K562 (cell line): ENCODE results near the gene ARNT2. TPM values are rescaled to one million over a fixed set of nuclear protein-coding genes. Genes with fewer than 3 reads are reported as not detected.

Experiments used
- ATAC-seq: fragments of 200-7000 bp; cut with Tn5 transposase; 3 replicates; pipeline ENCODE4 v1.9.1; 2020; ENCODE audit warnings: moderate library complexity
- BruUV-seq: library from RNA; stranded (reverse); fragments of 400-500 nt; replicated peaks from 2 replicates; lab custom pipeline; 2021; lab: Mats Ljungman, UMichigan
- CTCF ChIA-PET: fragments of 300-600 bp; formaldehyde crosslinking; extraction: SDS; loops from one replicate; lab custom pipeline; 2021; ENCODE audit warnings: low intra/inter-chr PET ratio; lab: Yijun Ruan, JAX
- POLR2A ChIA-PET: fragments of 300-600, 350-650 bp; sonication (Branson Sonifier 250); formaldehyde crosslinking; extraction: SDS; loops from one replicate; lab custom pipeline; 2021; ENCODE audit warnings: antibody characterized with exemption, inconsistent platforms; lab: Yijun Ruan, JAX
- DNase-seq, 4 experiments: peaks; one replicate each; pipeline versions ENCODE4 v3.0.0 to v3.0.0-alpha.2; 2011 to 2018; ENCODE audit warnings: low spot score in 3 of 4, mixed read lengths in 3 of 4; ENCODE audit errors: extremely low read depth in 1 of 4
- FAIRE-seq: peaks from 2 replicates; lab custom pipeline; 2011; peaks lifted over from hg19 to GRCh38; lab: Jason Lieb, UNC
- H2AFZ ChIP-seq: 2 replicates; pipeline ENCODE4 v1.6.0; 2011; ENCODE audit warnings: low read depth, low read length, control low read depth, inconsistent platforms
- H3K27ac ChIP-seq: fragments of 200-600 bp; 3 replicates; pipeline ENCODE4 v1.8.0; 2011; ENCODE audit warnings: low read depth, mild to moderate bottlenecking, control low read depth, inconsistent platforms, low read length, moderate library complexity, mixed read lengths; ENCODE audit errors: extremely low read depth
- H3K27me3 ChIP-seq, 2 experiments: fragments of 300-600 bp in 1 of 2; 2 replicates in 1 of 2; 3 replicates in 1 of 2; pipeline versions ENCODE4 v1.6.0 to v1.8.0; 2011; ENCODE audit warnings: inconsistent platforms in 2 of 2, low read length in 2 of 2, mild to moderate bottlenecking in 1 of 2, mixed read lengths in 1 of 2, moderate library complexity in 1 of 2; ENCODE audit not compliant: control insufficient read depth in 2 of 2, insufficient read depth in 2 of 2
- H3K36me3 ChIP-seq: fragments of 300-600 bp; 3 replicates; pipeline ENCODE4 v1.8.0; 2011; ENCODE audit warnings: mild to moderate bottlenecking, low read length, inconsistent platforms; ENCODE audit not compliant: control insufficient read depth, insufficient read depth
- H3K4me1 ChIP-seq, 2 experiments: fragments of 200-600 bp in 1 of 2; replicated peaks in 1 of 2; 2 replicates in 1 of 2; 3 replicates in 1 of 2; pipeline versions ENCODE4 v1.5.1 to v1.8.0; 2011; ENCODE audit warnings: inconsistent platforms in 2 of 2, low read length in 2 of 2, mild to moderate bottlenecking in 1 of 2, mixed read lengths in 1 of 2, moderate library complexity in 1 of 2; ENCODE audit not compliant: control insufficient read depth in 2 of 2, insufficient read depth in 2 of 2
- H3K4me2 ChIP-seq: 2 replicates; pipeline ENCODE4 v1.6.1; 2011; ENCODE audit warnings: low read length, control low read depth, inconsistent platforms, mixed read lengths; ENCODE audit not compliant: insufficient read depth
- H3K4me3 ChIP-seq: fragments of 200-600 bp; sonication (generic), shearing (Covaris generic); 2 replicates; pipeline ENCODE4 v1.5.1; 2016; ENCODE audit warnings: control low read depth, inconsistent platforms
- H3K79me2 ChIP-seq: fragments of 200-600 bp; 3 replicates; pipeline ENCODE4 v1.8.0; 2011; ENCODE audit warnings: low read length, inconsistent platforms; ENCODE audit not compliant: control insufficient read depth, insufficient read depth
- H3K9ac ChIP-seq, 2 experiments: 2 replicates each; pipeline versions ENCODE4 v1.6.0 to v1.6.1; 2011; ENCODE audit warnings: low read depth in 2 of 2, low read length in 2 of 2, control low read depth in 1 of 2, inconsistent platforms in 1 of 2, mild to moderate bottlenecking in 1 of 2, mixed read lengths in 1 of 2; ENCODE audit not compliant: insufficient read depth in 1 of 2
- H3K9me1 ChIP-seq: one replicate; pipeline ENCODE4 v1.6.0; 2011; ENCODE audit warnings: inconsistent platforms, mild to moderate bottlenecking, low read length, moderate library complexity; ENCODE audit not compliant: control insufficient read depth, insufficient read depth
- H3K9me3 ChIP-seq: replicated peaks from 2 replicates; pipeline ENCODE4 v1.5.1; 2011; ENCODE audit warnings: low read depth, low read length, inconsistent platforms; ENCODE audit not compliant: control insufficient read depth, insufficient read depth
- H4K20me1 ChIP-seq: replicated peaks from 2 replicates; pipeline ENCODE4 v1.6.1; 2011; ENCODE audit warnings: low read length, inconsistent platforms, mixed read lengths; ENCODE audit not compliant: control insufficient read depth, insufficient read depth
- BRCA1 ChIP-seq, 2 experiments: fragments of 450-650 bp in 1 of 2; sonication (generic) in 1 of 2; formaldehyde crosslinking in 1 of 2; IDR thresholded peaks; 2 replicates each; pipeline versions ENCODE4 v1.5.0 to v1.6.1; 2017 to 2020; ENCODE audit warnings: mild to moderate bottlenecking in 1 of 2, missing genetic modification reagents in 1 of 2
- CBFB ChIP-seq: sonication (generic); formaldehyde crosslinking; IDR thresholded peaks from 2 replicates; pipeline ENCODE4 v1.4.0; 2020; ENCODE audit warnings: mild to moderate bottlenecking, missing genetic modification reagents
- DPF2 ChIP-seq: fragments of 450-650 bp; IDR thresholded peaks from 2 replicates; pipeline ENCODE4 v1.6.1; 2016
- KAT8 ChIP-seq: fragments of 450-650 bp; IDR thresholded peaks from 2 replicates; pipeline ENCODE4 v1.6.1; 2016; ENCODE audit warnings: low read depth, mild to moderate bottlenecking
- MTA1 ChIP-seq: fragments of 450-650 bp; IDR thresholded peaks from 2 replicates; pipeline ENCODE4 v1.6.1; 2017; ENCODE audit warnings: borderline replicate concordance
- PRDM10 ChIP-seq: fragments of 450-650 bp; IDR thresholded peaks from 2 replicates; pipeline ENCODE4 v1.6.1; 2018; ENCODE audit not compliant: partially characterized antibody
- RREB1 ChIP-seq: fragments of 250-450 bp; sonication (Bioruptor Pico); IDR thresholded peaks from 2 replicates; pipeline ENCODE4 v1.4.0; 2020
- SUPT5H ChIP-seq: fragments of 450-650 bp; IDR thresholded peaks from 2 replicates; pipeline ENCODE4 v1.6.1; 2016
- ZC3H4 ChIP-seq: sonication (generic); formaldehyde crosslinking; IDR thresholded peaks from 2 replicates; pipeline ENCODE4 v1.9.0; 2021; ENCODE audit warnings: missing genetic modification reagents, borderline replicate concordance
- ZNF431 ChIP-seq: sonication (generic); formaldehyde crosslinking; IDR thresholded peaks from 2 replicates; pipeline ENCODE4 v1.8.0; 2022; ENCODE audit warnings: mild to moderate bottlenecking, missing genetic modification reagents
- ZNF589 ChIP-seq: fragments of 200-800 bp; sonication (Bioruptor generic); IDR thresholded peaks from 2 replicates; pipeline ENCODE4 v1.6.1; 2016; ENCODE audit warnings: low read depth, missing genetic modification characterization, missing compliant biosample characterization
- ZSCAN32 ChIP-seq: fragments of 450-650 bp; formaldehyde crosslinking; IDR thresholded peaks from 2 replicates; pipeline ENCODE4 v1.4.0; 2020; ENCODE audit warnings: mild to moderate bottlenecking, moderate library complexity
- WGBS: fragments of 100-300 bp; shearing (Covaris generic); methylation state at CpG from one replicate; pipeline ENCODE4 v1.1.6; 2016; ENCODE audit warnings: low coverage, mixed read lengths; ENCODE audit not compliant: insufficient coverage; ENCODE audit errors: missing lambda C conversion rate; 5-methylcytosine and 5-hydroxymethylcytosine counted together
- in situ Hi-C: fragments of 300-500 bp; cut with MboI; formaldehyde crosslinking; loops from 4 replicates; pipeline ENCODE4 v1.15.0; 2018; ENCODE audit warnings: inconsistent platforms, mixed read lengths
- intact Hi-C: fragments of 100-400 bp; cut with micrococcal nuclease; formaldehyde crosslinking; loops from 2 replicates; pipeline ENCODE4 v1.14.2; 2022
- polyA plus RNA-seq, 8 experiments: library from polyadenylated mRNA; depleted of rRNA in 4 of 8; stranded (reverse) in 5 of 8; unstranded in 3 of 8; fragments of >200 nt; fragmentation: Nextera tagmentation in 2 of 8; fragmentation: Illumina TruSeq in 1 of 8; extraction: Ambion mirVana in 2 of 8; extraction: Trizol in 1 of 8; gene quantifications; 2 replicates each; pipeline versions ENCODE4 v1.2.1 to v1.2.3, GENCODE V29; 2011 to 2014; ENCODE audit warnings: inconsistent platforms in 1 of 8, missing spikeins in 1 of 8
- total RNA-seq, 7 experiments: library from RNA; depleted of rRNA in 6 of 7; stranded (reverse); fragments of >200 nt in 6 of 7; fragmentation: Illumina TruSeq in 2 of 7; extraction: Trizol in 2 of 7; gene quantifications; 2 replicates each; pipeline versions ENCODE4 v1.2.1 to v1.2.3, GENCODE V29; 2011 to 2021; ENCODE audit warnings: low replicate concordance in 1 of 7
- TF ChIP-seq, protein P1 (sequence below): fragments of 250-450 bp; sonication (Bioruptor Pico); IDR thresholded peaks from 2 replicates; pipeline ENCODE4 v1.4.0; 2020; ENCODE audit warnings: mild to moderate bottlenecking, moderate library complexity

Gene ARNT2
- total and polyA plus RNA-seq, 9 of the 15 experiments (the other 6 are each of a cell fraction or from before 2014, with no cell fraction given) = 0.01 TPM; not detected in 8

DNA sequence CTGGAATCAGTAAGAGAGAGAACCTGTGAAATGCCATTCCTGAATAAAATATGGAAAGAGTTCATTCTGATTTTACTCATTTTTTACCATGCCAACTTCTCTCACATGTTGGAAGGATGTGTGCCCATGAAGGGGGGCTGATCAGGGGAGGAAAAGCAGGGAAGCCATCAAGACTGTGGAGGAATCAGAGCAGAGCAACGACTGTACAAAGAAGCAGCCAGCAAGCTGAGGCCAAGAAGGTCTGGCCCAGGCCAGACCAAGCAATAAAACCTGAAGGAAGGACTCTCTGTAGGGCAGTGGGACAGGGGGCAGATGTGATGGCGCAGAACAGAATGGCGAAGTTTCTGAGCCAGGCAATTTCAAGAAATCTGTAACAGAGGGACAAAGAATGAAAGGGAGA lies 24.0 kb upstream of the ARNT2 start:
- in situ Hi-C loops = no loop called here
- WGBS = 0% methylated on average over 3 of the region's 3 CpGs
- DNase-seq (no peak), FAIRE-seq (no peak), ATAC-seq (no peak)
- H2AFZ ChIP-seq = no peak overlapping the region
- no peak overlapping the region for H3K4me3 ChIP-seq
- POLR2A ChIA-PET = no interaction called here
- no peak overlapping the region for H3K4me2 ChIP-seq
- H3K27ac ChIP-seq = no peak overlapping the region
- CTCF ChIA-PET = no interaction called here
- H4K20me1 ChIP-seq = no peaks in the 10 kb centered on the region
- H3K79me2 ChIP-seq = no peaks in the 10 kb centered on the region
- H3K4me1 ChIP-seq = no peaks in the 10 kb centered on the region
- no peak overlapping the region for H3K9ac ChIP-seq
- no peaks in the 10 kb centered on the region for H3K9me3 ChIP-seq
- H3K36me3 ChIP-seq = no peaks in the 10 kb centered on the region
- no TSS peak for BruUV-seq
- peaks cover 0 to 3% of the 10 kb centered on the region in 2 experiments; a peak in 1 of 5 replicates for H3K27me3 ChIP-seq
- intact Hi-C loops = no loop called here
- H3K9me1 ChIP-seq = no peaks in the 10 kb centered on the region
- TF ChIP-seq BRCA1 (IDR thresholded peaks at IDR 0.05) = no peak
- TF ChIP-seq BRCA1 (CRISPR knock-in tag; IDR thresholded peaks at IDR 0.05) = no peak
- TF ChIP-seq ZC3H4 (CRISPR knock-in tag) = no peak
- no peak for TF ChIP-seq RREB1 (CRISPR knock-in tag)
- TF ChIP-seq, protein P1, sequence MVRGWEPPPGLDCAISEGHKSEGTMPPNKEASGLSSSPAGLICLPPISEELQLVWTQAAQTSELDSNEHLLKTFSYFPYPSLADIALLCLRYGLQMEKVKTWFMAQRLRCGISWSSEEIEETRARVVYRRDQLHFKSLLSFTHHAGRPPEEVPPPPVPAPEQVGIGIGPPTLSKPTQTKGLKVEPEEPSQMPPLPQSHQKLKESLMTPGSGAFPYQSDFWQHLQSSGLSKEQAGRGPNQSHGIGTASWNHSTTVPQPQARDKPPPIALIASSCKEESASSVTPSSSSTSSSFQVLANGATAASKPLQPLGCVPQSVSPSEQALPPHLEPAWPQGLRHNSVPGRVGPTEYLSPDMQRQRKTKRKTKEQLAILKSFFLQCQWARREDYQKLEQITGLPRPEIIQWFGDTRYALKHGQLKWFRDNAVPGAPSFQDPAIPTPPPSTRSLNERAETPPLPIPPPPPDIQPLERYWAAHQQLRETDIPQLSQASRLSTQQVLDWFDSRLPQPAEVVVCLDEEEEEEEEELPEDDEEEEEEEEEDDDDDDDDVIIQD (CRISPR knock-in tag) = no peak
- TF ChIP-seq KAT8 = no peak
- no peak for TF ChIP-seq PRDM10
- no peak for TF ChIP-seq ZNF589 (CRISPR knock-in tag)
- no peak for TF ChIP-seq CBFB (CRISPR knock-in tag)
- TF ChIP-seq ZNF431 (CRISPR knock-in tag) = no peak
- no peak for TF ChIP-seq ZSCAN32
- TF ChIP-seq DPF2 = no peak
- no peak for TF ChIP-seq MTA1
- TF ChIP-seq SUPT5H = no peak
